GM23338 (cell line): ENCODE measurements around the gene CTU2. TPM values are rescaled to one million over a fixed set of nuclear protein-coding genes. Genes with fewer than 3 reads are reported as not detected.

ENCODE experiments used
- ATAC-seq: fragments of 200-7000 bp; cut with Tn5 transposase; 3 replicates; pipeline ENCODE4 v1.9.1; 2020
- DNase-seq: peaks from one replicate; pipeline ENCODE4 v3.0.0-alpha.2; 2015; ENCODE audit warnings: low spot score
- H2AFZ ChIP-seq: fragments of 200-600 bp; sonication (generic); 2 replicates; pipeline ENCODE4 v1.8.0; 2016; ENCODE audit warnings: antibody characterized with exemption, mild to moderate bottlenecking, moderate library complexity
- H3F3A ChIP-seq: fragments of 200-600 bp; sonication (generic); replicated peaks from 2 replicates; pipeline ENCODE4 v1.8.0; 2017; ENCODE audit warnings: antibody characterized with exemption, mixed run types, low read depth
- H3K27ac ChIP-seq: fragments of 200-600 bp; sonication (generic); 2 replicates; pipeline ENCODE4 v1.6.1; 2016; ENCODE audit warnings: low read depth
- H3K27me3 ChIP-seq: fragments of 200-600 bp; sonication (generic); 2 replicates; pipeline ENCODE4 v1.8.0; 2016; ENCODE audit warnings: mild to moderate bottlenecking, mixed run types, moderate library complexity; ENCODE audit not compliant: insufficient read depth
- H3K36me3 ChIP-seq: fragments of 200-600 bp; sonication (generic); 2 replicates; pipeline ENCODE4 v1.8.0; 2016; ENCODE audit warnings: mild to moderate bottlenecking; ENCODE audit not compliant: insufficient read depth
- H3K4me1 ChIP-seq: fragments of 200-600 bp; sonication (generic); 2 replicates; pipeline ENCODE4 v1.8.0; 2016; ENCODE audit warnings: mild to moderate bottlenecking, moderate library complexity; ENCODE audit not compliant: insufficient read depth
- H3K4me2 ChIP-seq: fragments of 200-600 bp; sonication (generic); 2 replicates; pipeline ENCODE4 v1.7.1; 2017; ENCODE audit warnings: mixed run types
- H3K4me3 ChIP-seq: fragments of 200-600 bp; sonication (generic); 2 replicates; pipeline ENCODE4 v1.6.1; 2016; ENCODE audit warnings: mixed run types
- H3K79me2 ChIP-seq: fragments of 200-600 bp; sonication (generic); replicated peaks from 2 replicates; pipeline ENCODE4 v1.8.0; 2017; ENCODE audit warnings: mild to moderate bottlenecking; ENCODE audit not compliant: insufficient read depth
- H3K9me2 ChIP-seq: fragments of 200-600 bp; sonication (generic); 2 replicates; pipeline ENCODE4 v1.8.0; 2017; ENCODE audit not compliant: insufficient read depth
- H4K20me1 ChIP-seq: fragments of 200-600 bp; sonication (generic); replicated peaks from 2 replicates; pipeline ENCODE4 v1.8.0; 2017; ENCODE audit warnings: mild to moderate bottlenecking; ENCODE audit not compliant: insufficient read depth
- H3K27ac Mint-ChIP-seq: 2 replicates; pipeline ENCODE4 v1.8.0; 2020; ENCODE audit warnings: inconsistent platforms, mild to moderate bottlenecking, moderate library complexity, mixed read lengths
- H3K27me3 Mint-ChIP-seq: 3 replicates; pipeline ENCODE4 v1.8.0; 2022; ENCODE audit warnings: low read depth, mild to moderate bottlenecking, moderate library complexity, mixed read lengths, inconsistent platforms; ENCODE audit not compliant: insufficient read depth, poor library complexity
- H3K36me3 Mint-ChIP-seq: 3 replicates; pipeline ENCODE4 v1.8.0; 2021; ENCODE audit warnings: low read depth, mild to moderate bottlenecking, inconsistent platforms, moderate library complexity, mixed read lengths
- H3K4me1 Mint-ChIP-seq: 3 replicates; pipeline ENCODE4 v1.8.0; 2020; ENCODE audit warnings: mild to moderate bottlenecking, inconsistent platforms, mixed read lengths
- H3K4me3 Mint-ChIP-seq: 3 replicates; pipeline ENCODE4 v1.8.0; 2021; ENCODE audit warnings: moderate library complexity, mild to moderate bottlenecking, inconsistent platforms, mixed read lengths
- H3K9me3 Mint-ChIP-seq: 3 replicates; pipeline ENCODE4 v1.8.0; 2020; ENCODE audit warnings: moderate library complexity, mild to moderate bottlenecking, inconsistent platforms, mixed read lengths
- CREB1 ChIP-seq: fragments of 250-450 bp; sonication (Bioruptor Pico); IDR thresholded peaks from 2 replicates; pipeline ENCODE4 v1.5.0; 2020; ENCODE audit warnings: low read depth, mild to moderate bottlenecking, moderate library complexity
- EZH2 ChIP-seq: fragments of 200-600 bp; sonication (generic); IDR thresholded peaks from one replicate; pipeline ENCODE4 v1.8.0; 2017; ENCODE audit warnings: antibody characterized with exemption, mild to moderate bottlenecking, low read depth; ENCODE audit not compliant: unreplicated experiment
- JUNB ChIP-seq: IDR thresholded peaks from one replicate; pipeline ENCODE4 v1.6.1; 2016; ENCODE audit warnings: antibody characterized with exemption; ENCODE audit not compliant: unreplicated experiment
- POLR2AphosphoS5 ChIP-seq: IDR thresholded peaks from 2 replicates; pipeline ENCODE4 v1.6.1; 2016; ENCODE audit warnings: antibody characterized with exemption, low read depth
- STAT1 ChIP-seq: IDR thresholded peaks from one replicate; pipeline ENCODE4 v1.6.1; 2016; ENCODE audit warnings: antibody characterized with exemption; ENCODE audit not compliant: unreplicated experiment
- ZNF114 ChIP-seq: fragments of 250-450 bp; sonication (Bioruptor Pico); IDR thresholded peaks from 2 replicates; pipeline ENCODE4 v1.5.0; 2020; ENCODE audit warnings: mild to moderate bottlenecking, moderate library complexity
- polyA plus RNA-seq: library from polyadenylated mRNA; unstranded; fragments of >200 nt; fragmentation: Nextera tagmentation; extraction: Ambion mirVana; gene quantifications from 2 replicates; pipeline ENCODE4 v1.2.1, GENCODE V29; 2016
- total RNA-seq: library from RNA; depleted of rRNA; stranded (reverse); fragments of >200 nt; shearing (Covaris generic); gene quantifications from 2 replicates; pipeline ENCODE4 v1.2.3, GENCODE V29; 2014
- TF ChIP-seq, protein P1 (sequence below): fragments of 250-450 bp; sonication (Bioruptor Pico); IDR thresholded peaks from 2 replicates; pipeline ENCODE4 v1.5.0; 2020; ENCODE audit warnings: mild to moderate bottlenecking, moderate library complexity
- TF ChIP-seq, protein P2 (sequence below), 2 experiments: fragments of 200-600 bp in 1 of 2; sonication (generic) in 1 of 2; conservative IDR thresholded peaks; 2 replicates each; pipeline versions ENCODE4 v1.5.1 to v1.6.1; 2016 to 2017; ENCODE audit warnings: antibody characterized with exemption in 2 of 2, low read depth in 2 of 2, mild to moderate bottlenecking in 2 of 2, moderate library complexity in 1 of 2

Gene CTU2
- total and polyA plus RNA-seq, 2 experiments from 2014 or later = 22.3 to 25.7 TPM

DNA sequence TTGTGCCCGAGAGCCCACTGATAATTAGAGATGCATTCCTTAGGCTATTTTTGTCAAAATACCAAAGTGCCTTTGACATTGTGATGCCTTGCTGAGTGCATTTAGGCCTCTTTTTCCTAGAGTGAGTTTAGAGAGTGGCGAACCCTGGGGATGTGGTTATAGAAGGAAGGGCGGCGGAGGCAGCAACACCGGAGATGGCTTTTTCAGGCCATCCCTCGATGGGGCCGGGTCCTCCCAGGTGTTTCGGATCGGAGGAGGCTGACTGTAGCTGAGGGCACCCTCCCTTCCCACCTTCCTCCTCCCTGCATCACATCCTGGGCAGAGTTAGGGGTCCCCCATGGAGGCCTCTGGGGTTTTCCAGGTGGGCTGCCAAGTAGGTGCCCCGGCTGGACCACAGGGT is 13.4 kb upstream of the CTU2 start (continued):
- TF ChIP-seq, protein P1, sequence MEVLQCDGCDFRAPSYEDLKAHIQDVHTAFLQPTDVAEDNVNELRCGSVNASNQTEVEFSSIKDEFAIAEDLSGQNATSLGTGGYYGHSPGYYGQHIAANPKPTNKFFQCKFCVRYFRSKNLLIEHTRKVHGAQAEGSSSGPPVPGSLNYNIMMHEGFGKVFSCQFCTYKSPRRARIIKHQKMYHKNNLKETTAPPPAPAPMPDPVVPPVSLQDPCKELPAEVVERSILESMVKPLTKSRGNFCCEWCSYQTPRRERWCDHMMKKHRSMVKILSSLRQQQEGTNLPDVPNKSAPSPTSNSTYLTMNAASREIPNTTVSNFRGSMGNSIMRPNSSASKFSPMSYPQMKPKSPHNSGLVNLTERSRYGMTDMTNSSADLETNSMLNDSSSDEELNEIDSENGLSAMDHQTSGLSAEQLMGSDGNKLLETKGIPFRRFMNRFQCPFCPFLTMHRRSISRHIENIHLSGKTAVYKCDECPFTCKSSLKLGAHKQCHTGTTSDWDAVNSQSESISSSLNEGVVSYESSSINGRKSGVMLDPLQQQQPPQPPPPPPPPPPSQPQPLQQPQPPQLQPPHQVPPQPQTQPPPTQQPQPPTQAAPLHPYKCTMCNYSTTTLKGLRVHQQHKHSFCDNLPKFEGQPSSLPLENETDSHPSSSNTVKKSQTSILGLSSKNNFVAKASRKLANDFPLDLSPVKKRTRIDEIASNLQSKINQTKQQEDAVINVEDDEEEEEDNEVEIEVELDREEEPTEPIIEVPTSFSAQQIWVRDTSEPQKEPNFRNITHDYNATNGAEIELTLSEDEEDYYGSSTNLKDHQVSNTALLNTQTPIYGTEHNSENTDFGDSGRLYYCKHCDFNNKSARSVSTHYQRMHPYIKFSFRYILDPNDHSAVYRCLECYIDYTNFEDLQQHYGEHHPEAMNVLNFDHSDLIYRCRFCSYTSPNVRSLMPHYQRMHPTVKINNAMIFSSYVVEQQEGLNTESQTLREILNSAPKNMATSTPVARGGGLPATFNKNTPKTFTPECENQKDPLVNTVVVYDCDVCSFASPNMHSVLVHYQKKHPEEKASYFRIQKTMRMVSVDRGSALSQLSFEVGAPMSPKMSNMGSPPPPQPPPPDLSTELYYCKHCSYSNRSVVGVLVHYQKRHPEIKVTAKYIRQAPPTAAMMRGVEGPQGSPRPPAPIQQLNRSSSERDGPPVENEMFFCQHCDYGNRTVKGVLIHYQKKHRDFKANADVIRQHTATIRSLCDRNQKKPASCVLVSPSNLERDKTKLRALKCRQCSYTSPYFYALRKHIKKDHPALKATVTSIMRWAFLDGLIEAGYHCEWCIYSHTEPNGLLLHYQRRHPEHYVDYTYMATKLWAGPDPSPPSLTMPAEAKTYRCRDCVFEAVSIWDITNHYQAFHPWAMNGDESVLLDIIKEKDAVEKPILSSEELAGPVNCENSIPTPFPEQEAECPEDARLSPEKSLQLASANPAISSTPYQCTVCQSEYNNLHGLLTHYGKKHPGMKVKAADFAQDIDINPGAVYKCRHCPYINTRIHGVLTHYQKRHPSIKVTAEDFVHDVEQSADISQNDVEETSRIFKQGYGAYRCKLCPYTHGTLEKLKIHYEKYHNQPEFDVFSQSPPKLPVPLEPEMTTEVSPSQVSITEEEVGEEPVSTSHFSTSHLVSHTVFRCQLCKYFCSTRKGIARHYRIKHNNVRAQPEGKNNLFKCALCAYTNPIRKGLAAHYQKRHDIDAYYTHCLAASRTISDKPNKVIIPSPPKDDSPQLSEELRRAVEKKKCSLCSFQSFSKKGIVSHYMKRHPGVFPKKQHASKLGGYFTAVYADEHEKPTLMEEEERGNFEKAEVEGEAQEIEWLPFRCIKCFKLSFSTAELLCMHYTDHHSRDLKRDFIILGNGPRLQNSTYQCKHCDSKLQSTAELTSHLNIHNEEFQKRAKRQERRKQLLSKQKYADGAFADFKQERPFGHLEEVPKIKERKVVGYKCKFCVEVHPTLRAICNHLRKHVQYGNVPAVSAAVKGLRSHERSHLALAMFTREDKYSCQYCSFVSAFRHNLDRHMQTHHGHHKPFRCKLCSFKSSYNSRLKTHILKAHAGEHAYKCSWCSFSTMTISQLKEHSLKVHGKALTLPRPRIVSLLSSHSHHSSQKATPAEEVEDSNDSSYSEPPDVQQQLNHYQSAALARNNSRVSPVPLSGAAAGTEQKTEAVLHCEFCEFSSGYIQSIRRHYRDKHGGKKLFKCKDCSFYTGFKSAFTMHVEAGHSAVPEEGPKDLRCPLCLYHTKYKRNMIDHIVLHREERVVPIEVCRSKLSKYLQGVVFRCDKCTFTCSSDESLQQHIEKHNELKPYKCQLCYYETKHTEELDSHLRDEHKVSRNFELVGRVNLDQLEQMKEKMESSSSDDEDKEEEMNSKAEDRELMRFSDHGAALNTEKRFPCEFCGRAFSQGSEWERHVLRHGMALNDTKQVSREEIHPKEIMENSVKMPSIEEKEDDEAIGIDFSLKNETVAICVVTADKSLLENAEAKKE (CRISPR knock-in tag) = no peak
- TF ChIP-seq, protein P2, sequence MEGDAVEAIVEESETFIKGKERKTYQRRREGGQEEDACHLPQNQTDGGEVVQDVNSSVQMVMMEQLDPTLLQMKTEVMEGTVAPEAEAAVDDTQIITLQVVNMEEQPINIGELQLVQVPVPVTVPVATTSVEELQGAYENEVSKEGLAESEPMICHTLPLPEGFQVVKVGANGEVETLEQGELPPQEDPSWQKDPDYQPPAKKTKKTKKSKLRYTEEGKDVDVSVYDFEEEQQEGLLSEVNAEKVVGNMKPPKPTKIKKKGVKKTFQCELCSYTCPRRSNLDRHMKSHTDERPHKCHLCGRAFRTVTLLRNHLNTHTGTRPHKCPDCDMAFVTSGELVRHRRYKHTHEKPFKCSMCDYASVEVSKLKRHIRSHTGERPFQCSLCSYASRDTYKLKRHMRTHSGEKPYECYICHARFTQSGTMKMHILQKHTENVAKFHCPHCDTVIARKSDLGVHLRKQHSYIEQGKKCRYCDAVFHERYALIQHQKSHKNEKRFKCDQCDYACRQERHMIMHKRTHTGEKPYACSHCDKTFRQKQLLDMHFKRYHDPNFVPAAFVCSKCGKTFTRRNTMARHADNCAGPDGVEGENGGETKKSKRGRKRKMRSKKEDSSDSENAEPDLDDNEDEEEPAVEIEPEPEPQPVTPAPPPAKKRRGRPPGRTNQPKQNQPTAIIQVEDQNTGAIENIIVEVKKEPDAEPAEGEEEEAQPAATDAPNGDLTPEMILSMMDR (conservative IDR thresholded peaks at IDR 0.05; ENCODE audit: low read depth in 2 of 2) = no peak
- TF ChIP-seq ZNF114 (CRISPR knock-in tag) (no peak), JUNB (no peak), POLR2AphosphoS5 (no peak)

DNA sequence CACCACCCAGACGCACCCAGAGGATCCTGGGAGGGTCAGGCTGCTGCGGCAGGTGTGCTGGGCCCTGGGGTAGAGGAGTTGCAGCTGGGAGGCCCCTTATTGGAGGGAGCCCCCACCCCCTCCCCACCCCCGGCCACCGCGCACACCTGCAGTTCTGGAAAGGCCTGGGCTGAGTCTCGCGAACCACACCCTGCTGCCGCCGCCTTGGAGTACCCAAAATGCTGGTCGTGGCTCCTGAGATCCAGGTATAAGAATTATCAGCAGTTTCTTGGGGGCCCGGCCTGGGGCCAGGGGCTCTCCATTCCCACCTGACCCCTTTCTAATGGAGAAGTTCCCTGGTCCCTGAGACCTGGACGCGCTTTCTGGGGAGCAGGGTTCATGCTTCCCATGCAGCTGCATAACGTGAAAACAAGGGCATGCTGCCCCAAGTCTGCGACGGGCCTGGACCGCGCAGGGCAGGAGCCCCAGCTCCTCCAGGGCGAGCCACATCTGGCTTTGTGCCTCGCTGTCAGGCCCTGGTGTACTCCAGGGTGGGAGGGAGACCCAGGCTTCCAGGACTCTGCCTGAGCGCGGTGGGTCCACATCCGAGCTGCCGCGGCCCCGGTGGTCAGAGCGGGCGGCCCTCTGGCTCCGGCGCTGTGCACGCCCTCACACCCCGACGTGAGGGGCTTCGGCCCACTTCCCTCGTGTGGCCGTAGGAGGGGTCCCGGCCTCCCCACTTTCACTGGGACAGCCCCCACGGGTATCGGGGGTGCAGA is 12.7 kb upstream of the CTU2 start:
- Mint-ChIP-seq H3K27ac (no peak overlapping the region), H3K36me3 (no peaks in the 10 kb centered on the region), H3K4me3 (no peak overlapping the region), H3K9me3 (no peaks in the 10 kb centered on the region), H3K4me1 (peaks cover 3% of the 10 kb centered on the region; the same call in 2 of the 3 replicates), H3K27me3 (peaks cover 6% of the 10 kb centered on the region)
- Histone ChIP-seq H3F3A (no peaks in the 10 kb centered on the region), H3K4me1 (no peaks in the 10 kb centered on the region), H3K27me3 (no peaks in the 10 kb centered on the region), H3K4me2 (no peak overlapping the region), H3K9me2 (no peaks in the 10 kb centered on the region), H3K79me2 (no peaks in the 10 kb centered on the region), H3K4me3 (no peak overlapping the region), H4K20me1 (no peaks in the 10 kb centered on the region), H3K36me3 (no peaks in the 10 kb centered on the region), H3K27ac (no peak overlapping the region), H2AFZ (no peak overlapping the region)
- TF ChIP-seq CREB1 (CRISPR knock-in tag) (no peak), EZH2 (no peak), STAT1 (no peak)
- ATAC-seq = no peak; the same call in 2 of the 3 replicates
- DNase-seq = no peak
